HG03457 (cell line): ENCODE data around the gene STOML1.
"Not testable (repeated sequence)": the region's sequence is repeated elsewhere in the genome, so short reads cannot be mapped to it uniquely, and the experiment has no call there.

Source experiments
- ATAC-seq: cut with Tn5 transposase; IDR thresholded peaks from one replicate; pipeline ENCODE4 v1.9.1; 2021; ENCODE audit warnings: moderate number of reproducible peaks; ENCODE audit not compliant: unreplicated experiment

The STOML1 gene

DNA sequence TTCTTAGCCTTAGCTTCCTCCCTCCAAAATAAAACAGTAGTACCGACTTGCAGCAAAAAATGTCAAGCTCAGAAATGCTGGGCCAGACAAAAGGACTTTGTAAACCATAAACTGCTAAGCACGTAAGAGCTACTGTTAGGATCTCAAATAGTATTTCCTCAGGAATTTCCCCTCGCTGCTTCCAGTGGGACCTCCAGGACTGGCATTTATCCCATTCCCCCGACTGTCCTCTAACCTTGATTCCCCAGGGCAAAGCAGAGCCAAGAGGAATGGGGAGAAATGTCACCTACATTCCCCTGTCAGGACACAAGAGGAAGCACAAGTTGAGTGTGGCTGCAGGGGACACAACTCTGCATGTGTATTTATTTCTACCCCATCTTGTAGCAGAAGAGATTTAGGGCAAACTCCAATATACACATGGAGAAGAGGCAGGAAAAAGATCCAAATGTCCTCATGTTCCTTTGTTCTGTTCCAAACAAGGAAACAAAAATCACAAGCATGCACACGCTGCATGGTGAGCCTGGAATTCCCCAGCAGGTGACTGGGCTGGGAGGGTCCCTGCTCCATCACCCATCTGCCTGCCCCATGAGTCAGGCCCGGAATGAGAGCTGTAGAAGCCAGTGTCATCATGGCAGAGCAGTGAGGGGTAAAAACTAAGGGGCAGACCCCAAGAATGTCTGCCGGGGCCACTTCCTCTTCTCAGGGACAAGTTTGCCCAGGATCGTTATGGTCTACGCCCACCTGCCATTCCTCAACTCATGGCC is 4.2 kb downstream of the STOML1 start:
- ATAC-seq = no peak

GRCh38 chr15:73987250-73987649 is 4.8 kb downstream of the STOML1 start:
- ATAC-seq = no peak

DNA sequence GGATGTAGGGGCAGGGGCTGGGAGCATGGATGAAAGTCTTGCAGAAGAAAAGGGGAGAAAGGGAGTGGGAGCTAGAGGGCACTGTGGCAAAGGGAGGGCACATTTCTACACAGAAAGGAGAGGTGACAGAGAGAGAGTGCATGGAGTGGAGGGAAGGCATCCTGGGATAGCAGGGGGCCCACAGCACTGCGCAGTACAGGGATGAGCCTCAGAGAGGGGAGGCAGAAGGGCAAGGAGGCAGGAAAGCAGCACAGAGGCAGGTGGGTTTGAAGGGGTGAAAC is 5.4 kb downstream of the STOML1 start:
- ATAC-seq = no peak

- ATAC-seq = no peak
These were observed 5.9 kb downstream of the STOML1 start for GRCh38 chr15:73986055-73986775.

GRCh38 chr15:73985101-73985873 is 6.8 kb downstream of the STOML1 start:
- no peak for ATAC-seq

DNA sequence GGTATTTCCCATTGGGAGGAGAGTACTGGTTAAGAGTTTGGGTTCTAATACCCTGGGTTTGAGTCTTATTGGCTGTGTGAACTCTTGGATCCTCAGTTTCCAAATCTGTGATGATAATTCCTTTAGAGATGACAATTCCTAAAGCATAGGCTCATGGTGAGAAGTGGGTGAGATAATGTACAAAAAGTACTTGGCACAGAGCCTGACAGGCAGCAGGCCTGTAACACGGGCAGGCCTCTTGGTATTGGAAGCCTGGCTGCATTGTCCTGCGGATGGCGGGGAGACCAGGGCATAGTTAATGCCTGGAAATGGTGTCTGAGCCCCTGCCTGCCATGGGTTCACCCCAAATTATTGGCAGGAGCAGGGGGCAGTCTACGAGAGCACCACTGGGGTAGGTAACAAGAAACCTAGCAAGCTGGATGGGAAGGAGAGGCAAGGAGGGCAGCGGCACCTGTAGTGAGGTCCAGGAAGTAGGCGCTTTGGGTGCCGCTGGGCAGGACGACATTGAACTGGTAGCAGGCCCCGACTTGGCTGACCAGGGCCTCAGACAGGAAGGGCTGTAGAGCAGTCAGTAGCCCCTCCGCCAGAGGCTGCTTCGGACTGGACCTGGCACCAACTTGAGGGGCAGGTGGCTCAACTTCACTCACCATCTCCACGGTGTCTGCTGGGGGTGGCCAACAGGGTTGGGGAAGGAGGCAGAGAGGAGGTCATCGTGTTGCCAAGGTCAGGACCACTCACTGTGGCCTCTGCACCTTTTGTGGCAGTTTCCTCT is 7.7 kb downstream of the STOML1 start:
- no peak for ATAC-seq

GRCh38 chr15:73983773-73984172 is 8.3 kb downstream of the STOML1 start:
- ATAC-seq = no peak

GRCh38 chr15:73983211-73983727 is 8.8 kb downstream of the STOML1 start:
- no peak for ATAC-seq

DNA sequence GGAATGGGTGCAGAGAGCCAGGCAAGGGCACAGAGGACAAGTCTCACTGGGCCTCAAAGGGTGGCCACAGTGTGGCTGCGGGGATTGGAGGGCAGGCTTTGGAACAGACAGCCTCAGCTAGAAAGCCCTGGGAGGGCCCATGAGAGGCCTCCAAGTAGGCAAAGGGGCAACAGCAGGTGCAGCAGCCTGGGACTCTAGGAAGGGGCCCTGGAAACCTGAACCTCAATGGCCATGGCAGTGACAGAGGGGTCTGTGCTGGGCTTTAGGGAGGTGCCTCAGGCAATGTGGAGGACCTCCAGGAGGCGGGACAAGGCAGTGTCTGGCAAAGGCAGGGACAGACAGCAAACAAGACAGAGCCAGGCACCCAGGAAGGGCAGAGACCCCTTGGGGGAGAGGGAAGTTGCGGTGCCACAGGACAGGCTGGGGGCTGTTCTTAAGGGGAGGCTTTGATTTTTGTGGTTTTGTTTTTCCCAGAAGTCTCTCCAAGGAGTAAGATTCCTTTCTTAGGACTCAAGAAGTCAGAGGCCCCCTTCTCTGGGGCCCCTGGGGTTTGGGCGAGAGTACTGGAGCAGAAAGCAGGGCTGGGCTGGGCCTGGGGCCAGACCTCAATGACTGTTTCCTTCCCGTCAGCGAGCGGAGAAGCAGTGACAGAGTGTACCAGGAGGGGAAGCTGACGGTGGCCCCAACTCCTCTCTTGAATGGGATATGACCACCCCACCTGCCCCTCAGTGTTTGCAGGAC is 9.7 kb downstream of the STOML1 start:
- no peak for ATAC-seq

- ATAC-seq = no peak
These were observed 10.3 kb downstream of the STOML1 start for GRCh38 chr15:73981761-73982221.

DNA sequence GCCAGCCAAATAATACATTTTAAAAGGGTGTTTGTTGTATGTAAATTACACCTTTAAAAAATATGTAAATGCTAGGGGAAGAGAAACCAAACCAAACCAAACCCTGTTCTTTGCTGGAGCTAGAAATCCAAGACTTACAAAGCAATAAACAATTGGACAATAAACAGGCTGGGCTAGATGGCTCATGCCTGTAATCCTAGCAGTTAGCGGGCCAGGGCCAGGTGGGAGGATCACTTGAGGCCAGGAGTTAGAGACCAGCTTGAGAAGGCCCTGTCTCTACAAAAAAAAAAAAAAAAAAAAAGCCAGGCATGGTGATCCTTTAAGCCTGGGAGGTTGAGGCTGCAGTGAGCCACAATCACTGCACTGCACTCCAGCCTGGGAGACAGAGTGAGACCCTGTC is 12.5 kb downstream of the STOML1 start:
- no peak for ATAC-seq

DNA sequence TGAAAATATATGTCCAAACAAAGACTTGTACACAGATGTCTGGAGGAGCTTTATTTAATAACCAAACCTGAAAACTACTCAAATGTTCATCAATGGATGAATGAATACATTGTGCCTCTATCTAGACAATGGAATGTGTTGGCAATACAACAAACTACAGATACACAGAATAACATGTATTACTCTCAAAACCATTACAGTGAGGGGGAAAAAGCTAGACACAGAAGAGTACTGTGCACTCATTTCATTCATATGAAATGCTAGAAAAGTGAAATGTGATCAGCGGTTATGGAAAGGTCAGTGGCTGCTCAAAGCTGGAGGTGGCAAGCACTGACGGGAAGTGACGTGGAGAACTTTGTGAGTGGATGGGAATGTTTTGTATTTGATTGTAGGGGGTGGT is 13.2 kb downstream of the STOML1 start:
- ATAC-seq = no peak

DNA sequence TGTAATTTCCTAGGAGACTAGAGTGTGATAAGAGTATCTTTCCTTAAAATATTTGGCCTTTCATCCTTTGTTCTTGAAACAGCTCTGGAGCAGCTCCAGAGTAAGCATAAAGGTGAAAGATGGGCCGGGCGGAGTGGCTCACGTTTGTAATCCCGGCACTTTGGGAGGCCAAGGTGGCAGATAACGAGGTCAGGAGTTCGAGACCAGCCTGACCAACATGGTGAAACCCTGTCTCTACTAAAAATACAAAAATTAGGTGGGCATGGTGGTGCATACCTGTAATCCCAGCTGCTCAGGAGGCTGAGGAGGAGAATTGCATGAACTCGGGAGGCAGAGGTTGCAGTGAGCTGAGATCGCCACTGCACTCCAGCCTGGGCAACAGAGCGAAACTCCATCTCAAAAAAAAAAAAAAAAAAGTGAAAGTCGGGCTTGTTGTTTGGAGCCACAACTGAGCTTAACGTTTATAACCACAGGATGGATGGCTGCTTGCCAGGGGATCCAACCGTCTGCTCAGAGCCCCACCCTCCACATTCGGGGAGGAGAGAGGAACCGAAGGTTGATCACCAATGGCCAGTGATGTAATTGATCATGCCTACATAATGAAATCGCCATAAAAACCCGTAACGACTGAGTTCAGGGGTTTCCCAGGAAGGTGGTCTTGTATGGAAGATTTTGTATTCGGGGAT is 16.5 kb downstream of the STOML1 start:
- ATAC-seq = not testable (repeated sequence)

DNA sequence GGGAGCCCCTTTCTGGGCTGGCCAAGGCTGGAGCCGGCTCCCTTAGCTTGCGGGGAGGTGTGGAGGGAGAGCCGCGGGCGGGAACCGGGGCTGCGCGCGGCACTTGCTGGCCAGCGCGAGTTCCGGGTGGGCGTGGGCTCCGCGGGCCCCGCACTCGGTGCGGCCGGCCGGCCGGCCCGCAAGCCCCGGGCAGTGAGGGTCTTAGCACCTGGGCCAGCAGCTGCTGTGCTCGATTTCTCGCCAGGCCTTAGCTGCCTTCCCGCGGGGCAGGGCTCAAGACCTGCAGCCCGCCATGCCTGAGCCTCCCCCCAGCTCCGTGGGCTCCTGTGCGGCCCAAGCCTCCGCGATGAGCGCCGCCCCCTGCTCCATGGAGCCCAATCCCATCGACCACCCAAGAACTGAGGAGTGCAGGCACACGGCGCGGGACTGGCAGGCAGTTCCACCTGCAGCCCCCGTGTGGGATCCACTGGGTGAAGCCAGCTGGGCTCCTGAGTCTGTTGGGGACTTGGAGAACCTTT is 18.4 kb downstream of the STOML1 start:
- not testable (repeated sequence) for ATAC-seq

- ATAC-seq = no peak
These were observed 19.0 kb downstream of the STOML1 start for GRCh38 chr15:73972984-73973682.

DNA sequence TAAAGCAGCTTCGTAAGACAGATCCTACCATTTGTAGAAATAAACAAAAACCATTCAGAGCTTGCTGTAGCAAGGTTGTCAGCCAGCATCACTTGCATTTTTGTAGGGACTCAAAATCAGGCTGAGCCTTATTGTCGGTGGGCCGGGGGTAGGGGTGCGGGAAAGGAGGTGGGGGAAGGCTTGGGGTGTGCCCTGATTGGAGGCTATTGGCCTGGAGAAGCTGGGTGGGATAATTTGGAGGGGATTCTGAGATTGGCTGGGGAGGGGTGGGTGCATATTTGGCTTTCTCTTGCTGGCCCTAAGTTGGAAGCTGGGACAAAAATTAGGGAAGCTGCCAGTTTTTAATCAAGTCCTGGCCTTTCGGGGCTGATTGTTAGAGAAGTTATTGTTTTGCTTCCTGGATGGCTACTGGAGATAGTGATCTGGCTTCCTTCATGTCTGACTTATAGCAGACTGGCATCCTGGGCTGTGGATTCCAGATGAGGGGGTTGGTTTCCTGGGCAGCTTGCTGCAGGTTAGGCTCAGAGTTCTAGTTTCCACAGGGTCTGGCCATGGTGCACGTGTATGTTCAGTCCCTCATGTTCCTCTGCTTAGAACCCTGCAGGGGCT is 22.8 kb downstream of the STOML1 start:
- no peak for ATAC-seq

GRCh38 chr15:73968461-73968860 is 23.6 kb downstream of the STOML1 start:
- no peak for ATAC-seq

DNA sequence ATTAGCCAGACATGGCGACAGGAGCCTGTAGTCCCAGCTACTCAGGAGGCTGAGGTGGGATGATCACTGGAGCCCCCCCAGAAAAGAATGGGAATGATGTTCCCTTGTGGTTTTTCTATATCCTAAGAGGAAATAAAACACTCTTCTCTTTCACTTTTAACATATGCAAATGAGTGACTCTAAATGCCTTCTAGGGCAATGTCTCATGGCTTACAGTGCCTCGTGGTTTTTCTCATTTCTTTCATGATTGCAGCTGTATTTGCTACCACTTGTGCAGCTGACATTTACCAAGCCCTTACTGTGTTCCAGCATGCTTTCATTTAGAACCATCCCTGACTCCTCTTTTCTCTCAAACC is 26.4 kb downstream of the STOML1 start:
- ATAC-seq = no peak
